Measurements from ENCODE around the gene SCGB1D1. TPM values are rescaled to one million over a fixed set of nuclear protein-coding genes. Genes with fewer than 3 reads are reported as not detected.

SCGB1D1 gene
- total RNA-seq, 2 donors from 2014 or later = not detected

DNA sequence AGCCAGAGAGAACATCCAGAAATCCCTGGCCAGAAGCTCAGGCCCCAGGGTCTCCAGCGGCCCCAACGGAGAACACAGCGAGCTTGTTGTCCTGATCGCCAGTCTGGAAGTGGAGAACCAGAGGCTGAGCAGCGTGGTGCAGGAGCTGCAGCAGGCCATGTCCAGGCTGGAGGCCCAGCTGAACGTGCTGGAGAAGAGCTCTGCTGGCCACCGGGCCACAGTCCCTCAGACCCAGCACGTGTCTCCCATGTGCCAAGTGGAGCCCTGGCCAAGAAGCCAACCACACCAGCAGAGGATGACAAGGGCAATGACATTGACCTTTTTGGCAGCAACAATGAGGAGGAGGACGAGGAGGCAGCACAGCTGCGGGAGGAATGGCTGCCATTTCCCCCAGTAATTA lies 20.6 kb upstream of the SCGB1D1 start:
- no peaks in the 10 kb centered on the region for H3K4me1 ChIP-seq
- intact Hi-C loops (cut with DNase I) = no loop called here
- no peak for DNase-seq

DNA sequence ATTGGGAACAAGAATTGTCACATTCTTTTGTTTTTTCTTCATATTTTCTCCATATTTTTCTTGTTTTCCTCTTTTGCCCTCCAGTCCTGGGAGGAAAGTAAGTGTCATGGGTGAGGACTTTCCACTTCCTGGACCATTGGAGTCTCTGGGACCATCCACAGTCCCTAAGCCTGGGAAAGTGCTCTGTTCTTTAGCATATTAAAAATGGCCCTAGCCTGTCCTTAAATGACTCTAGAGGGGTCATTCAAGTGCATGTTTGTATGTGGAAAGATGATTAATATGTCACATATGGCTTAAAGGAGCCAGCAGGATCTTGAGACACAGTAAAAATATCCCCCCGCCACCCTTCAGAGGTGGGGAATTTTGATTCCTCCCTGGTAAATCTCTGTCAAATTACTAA lies 20.1 kb upstream of the SCGB1D1 start:
- H3K9me3 ChIP-seq = no peaks in the 10 kb centered on the region
- no peaks in the 10 kb centered on the region for H3K4me1 ChIP-seq
- TF ChIP-seq, protein P1, sequence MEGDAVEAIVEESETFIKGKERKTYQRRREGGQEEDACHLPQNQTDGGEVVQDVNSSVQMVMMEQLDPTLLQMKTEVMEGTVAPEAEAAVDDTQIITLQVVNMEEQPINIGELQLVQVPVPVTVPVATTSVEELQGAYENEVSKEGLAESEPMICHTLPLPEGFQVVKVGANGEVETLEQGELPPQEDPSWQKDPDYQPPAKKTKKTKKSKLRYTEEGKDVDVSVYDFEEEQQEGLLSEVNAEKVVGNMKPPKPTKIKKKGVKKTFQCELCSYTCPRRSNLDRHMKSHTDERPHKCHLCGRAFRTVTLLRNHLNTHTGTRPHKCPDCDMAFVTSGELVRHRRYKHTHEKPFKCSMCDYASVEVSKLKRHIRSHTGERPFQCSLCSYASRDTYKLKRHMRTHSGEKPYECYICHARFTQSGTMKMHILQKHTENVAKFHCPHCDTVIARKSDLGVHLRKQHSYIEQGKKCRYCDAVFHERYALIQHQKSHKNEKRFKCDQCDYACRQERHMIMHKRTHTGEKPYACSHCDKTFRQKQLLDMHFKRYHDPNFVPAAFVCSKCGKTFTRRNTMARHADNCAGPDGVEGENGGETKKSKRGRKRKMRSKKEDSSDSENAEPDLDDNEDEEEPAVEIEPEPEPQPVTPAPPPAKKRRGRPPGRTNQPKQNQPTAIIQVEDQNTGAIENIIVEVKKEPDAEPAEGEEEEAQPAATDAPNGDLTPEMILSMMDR (IDR thresholded peaks at IDR 0.05) = no peak
- no peaks in the 10 kb centered on the region for H3K36me3 ChIP-seq
- H3K9ac ChIP-seq (ENCODE audit: low read depth in 2 of 2, low read length in 2 of 2) = no peak overlapping the region
- H3K27ac ChIP-seq = no peak overlapping the region
- intact Hi-C loops (cut with DNase I) = loop anchor here (2.0 to 5.0 kb wide), 3 partner anchors 37 to 202 kb away; partner anchors contain the start of gene SCGB2A1
- H3K27me3 ChIP-seq = peaks cover under 1% of the 10 kb centered on the region
- no peak for DNase-seq
- no peak overlapping the region for H3K4me3 ChIP-seq

More for the DNA sequence above, 20.6 kb upstream of the SCGB1D1 start:
- Histone ChIP-seq H3K36me3 (no peaks in the 10 kb centered on the region), H3K9me3 (no peaks in the 10 kb centered on the region), H3K4me3 (no peak overlapping the region), H3K27me3 (no peaks in the 10 kb centered on the region), H3K27ac (no peak overlapping the region), H3K9ac (ENCODE audit: low read depth in 2 of 2, low read length in 2 of 2) (no peak overlapping the region)
- TF ChIP-seq, protein P1 (IDR thresholded peaks at IDR 0.05) = no peak

DNA sequence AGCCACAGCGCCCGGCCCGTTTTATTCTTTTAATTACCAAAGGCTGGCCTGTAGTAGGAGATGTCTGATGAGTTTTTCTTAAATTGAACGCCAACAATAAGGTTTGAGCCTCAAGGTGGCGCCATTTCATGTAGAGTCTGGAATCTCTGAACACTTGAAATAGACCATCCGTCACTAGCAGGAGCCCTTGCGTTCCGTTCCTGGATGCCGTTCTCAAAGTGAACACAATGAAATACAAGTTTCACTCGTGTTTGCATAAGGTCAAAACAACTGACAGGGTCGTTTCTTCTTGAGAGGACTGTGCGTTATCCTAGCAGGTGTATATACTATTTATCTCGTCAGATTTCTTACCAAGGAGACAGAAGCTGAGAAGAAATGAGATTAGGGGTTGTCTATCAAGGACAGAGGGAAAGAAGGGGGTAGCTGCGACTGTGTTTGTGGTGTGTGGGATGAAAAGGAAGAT lies 18.7 kb upstream of the SCGB1D1 start:
- Histone ChIP-seq H3K36me3 (no peaks in the 10 kb centered on the region), H3K4me1 (no peaks in the 10 kb centered on the region), H3K4me3 (no peak overlapping the region), H3K9ac (ENCODE audit: low read depth in 2 of 2, low read length in 2 of 2) (no peak overlapping the region), H3K9me3 (no peaks in the 10 kb centered on the region), H3K27ac (no peak overlapping the region), H3K27me3 (peaks cover 4% of the 10 kb centered on the region)
- intact Hi-C loops (cut with DNase I) = loop anchor here (2.0 to 5.0 kb wide), 3 partner anchors 36 to 201 kb away; partner anchors contain the start of gene SCGB2A1
- DNase-seq = peak; percentile 91
- TF ChIP-seq, protein P1 (IDR thresholded peaks at IDR 0.05) = peak; percentile 60

DNA sequence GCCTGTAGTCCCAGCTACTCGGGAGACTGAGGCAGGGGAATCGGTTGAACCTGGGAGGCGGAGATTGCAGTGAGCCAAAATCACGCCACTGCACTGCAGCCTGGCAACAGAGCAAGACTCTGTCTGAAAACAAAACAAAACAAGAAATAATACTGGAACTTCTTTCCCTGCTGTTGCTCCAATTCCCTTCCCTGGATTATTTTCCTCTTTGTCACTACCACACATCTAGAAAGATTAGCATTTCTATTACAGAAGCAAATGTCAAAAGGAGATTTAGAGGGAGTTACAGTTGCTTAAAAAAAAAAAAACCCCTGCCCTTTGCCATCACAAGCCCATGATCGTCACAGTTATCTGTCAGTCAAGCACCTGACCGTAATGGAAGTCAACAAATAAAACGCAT lies 17.7 kb upstream of the SCGB1D1 start:
- DNase-seq = no peak
- TF ChIP-seq, protein P1 (IDR thresholded peaks at IDR 0.05) = no peak
- H3K4me3 ChIP-seq = no peak overlapping the region
- H3K4me1 ChIP-seq = no peaks in the 10 kb centered on the region
- H3K9me3 ChIP-seq = no peaks in the 10 kb centered on the region
- intact Hi-C loops (cut with DNase I) = loop anchor here (5.0 kb wide), 2 partner anchors 35 to 200 kb away; partner anchors contain the start of gene SCGB2A1
- H3K27me3 ChIP-seq = peaks cover 4% of the 10 kb centered on the region
- no peak overlapping the region for H3K9ac ChIP-seq (ENCODE audit: low read depth in 2 of 2, low read length in 2 of 2)
- no peaks in the 10 kb centered on the region for H3K36me3 ChIP-seq
- H3K27ac ChIP-seq = no peak overlapping the region

DNA sequence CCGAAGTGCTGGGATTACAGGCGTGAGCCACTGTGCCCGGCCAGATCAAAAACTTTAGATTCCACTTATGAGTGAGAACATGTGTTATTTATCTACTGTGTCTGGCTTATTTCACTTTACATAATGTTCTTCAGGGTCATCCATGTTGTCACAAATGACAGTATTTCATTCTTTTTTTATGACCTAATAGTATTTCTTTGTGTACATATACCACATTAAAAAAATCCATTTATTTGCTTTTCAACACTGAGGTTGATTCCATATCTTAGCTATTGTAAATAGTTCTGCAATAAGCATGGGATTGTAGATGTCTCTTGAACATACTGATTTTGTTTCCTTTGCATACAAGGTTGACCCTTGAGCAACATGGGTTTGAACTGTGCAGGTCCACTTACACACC lies 13.2 kb upstream of the SCGB1D1 start:
- intact Hi-C loops (cut with DNase I) = no loop called here
- peaks cover 4% of the 10 kb centered on the region for H3K27me3 ChIP-seq
- TF ChIP-seq, protein P1 (IDR thresholded peaks at IDR 0.05) = no peak
- H3K4me1 ChIP-seq = no peaks in the 10 kb centered on the region
- DNase-seq = no peak
- H3K4me3 ChIP-seq = no peak overlapping the region
- H3K27ac ChIP-seq = no peak overlapping the region
- H3K36me3 ChIP-seq = no peaks in the 10 kb centered on the region
- H3K9me3 ChIP-seq = no peaks in the 10 kb centered on the region
- no peak overlapping the region for H3K9ac ChIP-seq (ENCODE audit: low read depth in 2 of 2, low read length in 2 of 2)
